DND-41 (cell line): ENCODE results near the gene KIF4A.

Source experiments
- CTCF ChIP-seq: IDR thresholded peaks from 2 replicates; pipeline ENCODE4 v1.5.1; 2012; ENCODE audit warnings: borderline replicate concordance, low read length, moderate library complexity, mild to moderate bottlenecking; ENCODE audit not compliant: poor library complexity, severe bottlenecking; ENCODE audit errors: extremely low read depth
- EZH2 ChIP-seq: IDR thresholded peaks from 3 replicates; pipeline ENCODE4 v1.6.1; 2012; ENCODE audit warnings: borderline replicate concordance, low read depth, mild to moderate bottlenecking, moderate library complexity, low read length, inconsistent platforms; ENCODE audit not compliant: severe bottlenecking

DNA sequence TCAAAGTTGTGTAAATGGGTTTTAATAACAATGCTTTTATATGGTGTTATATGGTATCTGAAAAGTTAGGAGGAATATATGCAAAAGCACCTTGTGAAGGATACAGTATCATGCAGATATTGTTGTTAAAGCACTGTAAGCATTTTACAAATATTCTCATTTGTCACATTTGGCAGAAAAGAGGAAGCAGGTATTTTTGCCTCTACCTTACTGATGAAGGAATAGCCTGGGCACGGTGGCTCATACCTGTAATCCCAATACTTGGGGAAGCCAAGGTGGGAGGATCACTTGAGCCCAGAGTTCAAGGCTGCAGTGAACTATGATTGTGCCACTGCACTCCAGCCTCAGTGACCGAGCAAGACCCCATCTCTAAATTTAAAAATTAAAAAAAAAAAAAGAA, 121.0 kb downstream of the KIF4A start:
- TF ChIP-seq CTCF (no peak), EZH2 (no peak)
